ENCODE data around the gene CTSS. TPM values are rescaled to one million over a fixed set of nuclear protein-coding genes. Genes with fewer than 3 reads are reported as not detected.
A peak's percentile ranks its signal among the peaks of the same experiment; 100 is the strongest.

The CTSS gene
- polyA plus RNA-seq, 1 experiment = 1.1 TPM

DNA sequence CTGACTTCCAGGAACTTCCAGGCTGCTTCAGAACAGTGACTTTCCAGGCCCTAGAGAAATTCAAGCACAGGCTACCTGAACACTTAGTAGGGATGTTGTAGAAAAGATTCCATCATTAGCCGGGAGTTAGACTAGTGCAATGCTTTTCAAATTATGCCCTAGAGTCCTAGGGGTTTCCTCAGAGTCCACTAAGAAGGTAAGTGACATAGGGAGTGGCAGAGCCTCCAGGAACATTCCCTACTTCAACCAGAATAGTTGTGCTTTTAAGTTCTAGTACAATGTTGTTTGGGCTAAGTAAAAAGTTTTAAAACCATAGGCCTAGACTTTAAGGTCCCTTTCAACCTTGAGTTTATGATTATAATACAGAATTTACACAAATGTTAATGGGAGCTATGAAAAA lies 59.5 kb downstream of the CTSS start:
- ChIA-PET POLR2A (no interaction called here), CTCF (no interaction called here)
- TF ChIP-seq, protein P1, sequence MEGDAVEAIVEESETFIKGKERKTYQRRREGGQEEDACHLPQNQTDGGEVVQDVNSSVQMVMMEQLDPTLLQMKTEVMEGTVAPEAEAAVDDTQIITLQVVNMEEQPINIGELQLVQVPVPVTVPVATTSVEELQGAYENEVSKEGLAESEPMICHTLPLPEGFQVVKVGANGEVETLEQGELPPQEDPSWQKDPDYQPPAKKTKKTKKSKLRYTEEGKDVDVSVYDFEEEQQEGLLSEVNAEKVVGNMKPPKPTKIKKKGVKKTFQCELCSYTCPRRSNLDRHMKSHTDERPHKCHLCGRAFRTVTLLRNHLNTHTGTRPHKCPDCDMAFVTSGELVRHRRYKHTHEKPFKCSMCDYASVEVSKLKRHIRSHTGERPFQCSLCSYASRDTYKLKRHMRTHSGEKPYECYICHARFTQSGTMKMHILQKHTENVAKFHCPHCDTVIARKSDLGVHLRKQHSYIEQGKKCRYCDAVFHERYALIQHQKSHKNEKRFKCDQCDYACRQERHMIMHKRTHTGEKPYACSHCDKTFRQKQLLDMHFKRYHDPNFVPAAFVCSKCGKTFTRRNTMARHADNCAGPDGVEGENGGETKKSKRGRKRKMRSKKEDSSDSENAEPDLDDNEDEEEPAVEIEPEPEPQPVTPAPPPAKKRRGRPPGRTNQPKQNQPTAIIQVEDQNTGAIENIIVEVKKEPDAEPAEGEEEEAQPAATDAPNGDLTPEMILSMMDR (IDR thresholded peaks at IDR 0.05; ENCODE audit: insufficient read depth, low read depth, low read length) = no peak

DNA sequence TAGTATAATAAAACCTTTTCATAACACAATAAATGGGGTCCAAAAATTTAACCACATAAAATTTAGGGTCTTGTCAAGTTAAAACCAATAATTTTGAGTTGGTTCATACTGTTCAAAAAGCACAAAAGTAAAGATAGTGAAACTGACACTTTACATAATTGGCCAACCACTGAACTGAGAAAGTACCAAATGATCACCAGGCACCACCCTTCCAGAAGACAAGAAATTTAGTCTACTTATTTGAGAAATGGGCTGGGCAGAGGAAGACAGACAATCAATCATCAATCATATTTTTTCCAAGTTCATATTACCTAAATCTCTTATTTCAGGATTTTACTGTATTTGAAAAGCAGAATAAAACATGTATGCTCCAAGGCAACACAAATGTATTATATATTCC lies 62.2 kb downstream of the CTSS start:
- no peak for DNase-seq (ENCODE audit: low read depth)
- H3K4me3 ChIP-seq (ENCODE audit: low read depth, low read length) = no peak overlapping the region
- H3K27me3 ChIP-seq (ENCODE audit: control insufficient read depth, insufficient read depth, low read length) = peaks cover 2% of the 10 kb centered on the region
- TF ChIP-seq, protein P1 (IDR thresholded peaks at IDR 0.05; ENCODE audit: insufficient read depth, low read depth, low read length) = no peak
- POLR2A ChIA-PET = no interaction called here
- CTCF ChIA-PET = no interaction called here
- H3K36me3 ChIP-seq (ENCODE audit: control insufficient read depth, insufficient read depth, low read length) = no peaks in the 10 kb centered on the region

More for the DNA sequence above, 59.5 kb downstream of the CTSS start:
- H3K36me3 ChIP-seq (ENCODE audit: control insufficient read depth, insufficient read depth, low read length) = no peaks in the 10 kb centered on the region
- DNase-seq (ENCODE audit: low read depth) = no peak
- H3K27me3 ChIP-seq (ENCODE audit: control insufficient read depth, insufficient read depth, low read length) = peaks cover 2% of the 10 kb centered on the region
- H3K4me3 ChIP-seq (ENCODE audit: low read depth, low read length) = no peak overlapping the region

DNA sequence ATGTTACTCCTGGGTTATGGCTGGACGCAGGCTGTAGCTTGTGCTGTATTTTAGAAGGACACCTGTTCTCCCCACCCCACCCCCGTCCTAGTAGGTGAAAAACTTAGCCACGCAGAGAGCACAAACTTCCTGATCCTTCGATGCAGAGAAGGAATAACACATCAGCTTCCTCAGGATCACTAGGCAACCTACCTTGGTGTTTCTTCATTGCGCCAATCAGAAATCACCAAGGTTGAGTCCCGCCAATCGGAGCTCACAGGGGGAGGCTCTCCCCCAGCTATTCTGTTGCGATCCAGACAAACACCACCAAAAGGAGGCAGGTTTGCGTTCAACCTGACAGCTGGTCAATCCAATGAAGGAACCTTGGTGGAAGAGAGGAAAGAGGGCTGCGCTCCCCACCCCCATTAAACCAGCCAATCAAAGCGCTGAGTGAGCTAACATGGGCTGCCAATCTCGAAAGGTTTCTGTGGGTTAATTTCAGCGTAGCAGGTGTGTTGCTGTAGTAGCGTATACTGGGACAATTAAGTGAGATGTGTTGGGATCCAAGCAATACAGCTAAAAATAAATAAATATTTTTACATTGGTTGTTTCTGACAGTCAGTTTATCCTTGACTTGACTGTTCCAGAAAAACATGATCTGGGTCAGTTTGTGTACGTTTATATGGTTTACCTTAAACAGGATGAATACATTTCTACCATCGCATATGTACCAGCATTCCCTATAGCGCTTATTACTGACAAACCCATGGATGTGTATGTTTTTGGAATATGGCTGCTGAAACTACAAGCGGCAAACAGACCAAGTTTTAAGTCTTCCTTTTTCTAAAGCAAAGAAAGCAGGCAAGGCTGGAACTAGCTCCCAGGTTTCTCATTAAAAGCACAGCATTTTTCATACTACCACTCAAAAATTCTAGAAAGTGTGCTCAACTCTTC lies 68.3 kb downstream of the CTSS start, which contains the start of gene GOLPH3L:
Gene GOLPH3L, minus strand, starts transcription at position 160 of the 933 bp plus-strand sequence. CDS start 2,316 bp downstream, outside the sequence.
- POLR2A ChIA-PET = interaction anchor here (0.7 kb wide), 1 partner anchor 133 kb away, joined by 7 read pairs; no protein-coding TSS in a partner anchor
- TF ChIP-seq, protein P1 (IDR thresholded peaks at IDR 0.05; ENCODE audit: insufficient read depth, low read depth, low read length) = peak; percentile 37
- Histone ChIP-seq H3K36me3 (ENCODE audit: control insufficient read depth, insufficient read depth, low read length) (no peaks in the 10 kb centered on the region; the same call in 1 of the 2 replicates), H3K27me3 (ENCODE audit: control insufficient read depth, insufficient read depth, low read length) (peaks cover 2% of the 10 kb centered on the region), H3K4me3 (ENCODE audit: low read depth, low read length) (peak within 1 kb of the TSS; percentile 67)
- peak; percentile 97 for DNase-seq (ENCODE audit: low read depth)
- CTCF ChIA-PET = no interaction called here

DNA sequence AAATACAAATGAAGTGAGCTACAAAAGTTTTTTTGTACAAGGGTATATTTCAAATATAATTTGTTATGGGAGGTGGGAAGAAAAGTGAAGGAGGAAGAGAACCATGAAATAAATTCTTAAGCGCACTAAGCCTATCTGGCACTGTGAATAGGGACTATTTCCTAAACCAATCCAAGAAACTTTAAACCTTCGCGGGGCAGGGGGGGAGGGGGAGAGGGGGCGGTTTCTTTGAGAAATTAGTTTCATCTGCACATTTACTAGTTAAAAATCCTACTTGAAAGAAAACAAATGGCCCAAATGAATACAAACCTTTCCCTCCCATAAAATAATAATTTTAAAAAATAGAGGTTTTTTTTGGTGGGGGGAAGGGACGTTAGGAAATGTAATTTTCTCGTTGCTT lies 69.0 kb downstream of the CTSS start:
- TF ChIP-seq, protein P1 (IDR thresholded peaks at IDR 0.05; ENCODE audit: insufficient read depth, low read depth, low read length) = no peak
- peak overlapping the region; percentile 67 for H3K4me3 ChIP-seq (ENCODE audit: low read depth, low read length)
- ChIA-PET POLR2A (no interaction called here), CTCF (interaction anchor here (0.6 kb wide), 1 partner anchor 69 kb away, joined by 3 read pairs; no protein-coding TSS in a partner anchor)
- H3K36me3 ChIP-seq (ENCODE audit: control insufficient read depth, insufficient read depth, low read length) = no peaks in the 10 kb centered on the region; the same call in 1 of the 2 replicates
- no peak for DNase-seq (ENCODE audit: low read depth)
- H3K27me3 ChIP-seq (ENCODE audit: control insufficient read depth, insufficient read depth, low read length) = peaks cover 2% of the 10 kb centered on the region

DNA sequence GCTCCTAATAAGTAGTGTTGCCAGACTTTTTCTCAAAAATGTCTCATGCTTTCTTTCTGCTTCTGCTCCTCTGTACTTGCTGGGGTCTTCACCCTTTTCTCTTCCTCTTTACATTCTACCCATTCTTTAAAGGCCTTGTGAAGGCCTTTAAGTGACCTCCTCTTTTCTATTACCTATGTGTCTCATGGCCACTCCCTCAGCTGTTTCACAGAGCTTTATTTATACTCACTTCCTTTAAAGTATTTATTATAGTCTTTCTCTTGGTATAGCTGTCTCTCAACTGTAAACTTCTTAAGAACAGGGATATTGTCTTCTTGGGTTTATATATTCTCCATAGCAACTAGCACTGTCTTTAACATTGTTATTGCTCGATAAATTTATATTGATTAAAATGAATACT lies 69.4 kb downstream of the CTSS start:
- CTCF ChIA-PET = interaction anchor here (0.6 kb wide), 1 partner anchor 70 kb away, joined by 3 read pairs; no protein-coding TSS in a partner anchor
- peak overlapping the region; percentile 67 for H3K4me3 ChIP-seq (ENCODE audit: low read depth, low read length)
- peaks cover under 1% of the 10 kb centered on the region; the same call in 1 of the 2 replicates for H3K27me3 ChIP-seq (ENCODE audit: control insufficient read depth, insufficient read depth, low read length)
- TF ChIP-seq, protein P1 (IDR thresholded peaks at IDR 0.05; ENCODE audit: insufficient read depth, low read depth, low read length) = no peak
- POLR2A ChIA-PET = no interaction called here
- no peaks in the 10 kb centered on the region; the same call in 1 of the 2 replicates for H3K36me3 ChIP-seq (ENCODE audit: control insufficient read depth, insufficient read depth, low read length)
- no peak for DNase-seq (ENCODE audit: low read depth)
